Sciatic nerve (tissue), 2 donors: ENCODE data around the gene COPA. TPM values are rescaled to one million over a fixed set of nuclear protein-coding genes. Genes with fewer than 3 reads are reported as not detected.
A peak's percentile ranks its signal among the peaks of the same experiment; 100 is the strongest.
"Not testable (repeated sequence)": the region's sequence is repeated elsewhere in the genome, so short reads cannot be mapped to it uniquely, and the experiment has no call there.

Experiments used
- ATAC-seq: fragments of 200-7000 bp; cut with Tn5 transposase; one replicate; pipeline ENCODE4 v1.9.1; 2020; ENCODE audit warnings: mild to moderate bottlenecking, moderate library complexity
- DNase-seq: peaks from one replicate; pipeline ENCODE4 v3.0.0-alpha.2; 2020; ENCODE audit warnings: low spot score
- intact Hi-C: fragments of 100-400 bp; cut with DNase I; formaldehyde crosslinking; loops from one replicate; pipeline ENCODE4 v1.14.2; 2022
- total RNA-seq: library from RNA; stranded (reverse); fragmentation: NEBNext Ultra II Directional; extraction: Animal tissue kit (Norgen Biotek cat#: 25700); gene quantifications from one replicate; pipeline ENCODE4 v1.2.1, GENCODE V29; 2021
- donor health status: DM: no; HTN: no; CAD: no.
- donor health status: DM: no; HTN: no; CAD: no.

COPA gene
- total RNA-seq, 1 donor from 2014 or later: 147 TPM

DNA sequence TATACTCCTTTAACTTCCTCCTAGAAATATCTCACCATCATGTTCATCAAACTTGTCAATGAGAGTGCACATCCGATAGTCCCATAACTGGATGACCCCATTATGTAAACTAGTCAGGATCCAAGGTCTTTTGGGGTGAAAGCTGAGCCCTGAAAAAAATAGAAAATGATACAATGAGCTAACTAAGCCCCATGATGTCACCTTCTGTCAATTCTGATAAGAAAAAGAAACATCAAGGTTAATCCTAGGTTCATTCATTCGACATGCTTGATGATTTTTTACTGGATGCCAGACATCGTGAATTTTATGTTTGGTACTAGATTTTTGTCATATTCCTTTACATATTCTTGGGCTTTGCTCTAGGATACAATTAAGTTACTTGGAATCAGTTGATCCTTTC is 2.9 kb downstream of the COPA start:
- no peak for DNase-seq
- ATAC-seq: no peak
- intact Hi-C loops: no loop called here

DNA sequence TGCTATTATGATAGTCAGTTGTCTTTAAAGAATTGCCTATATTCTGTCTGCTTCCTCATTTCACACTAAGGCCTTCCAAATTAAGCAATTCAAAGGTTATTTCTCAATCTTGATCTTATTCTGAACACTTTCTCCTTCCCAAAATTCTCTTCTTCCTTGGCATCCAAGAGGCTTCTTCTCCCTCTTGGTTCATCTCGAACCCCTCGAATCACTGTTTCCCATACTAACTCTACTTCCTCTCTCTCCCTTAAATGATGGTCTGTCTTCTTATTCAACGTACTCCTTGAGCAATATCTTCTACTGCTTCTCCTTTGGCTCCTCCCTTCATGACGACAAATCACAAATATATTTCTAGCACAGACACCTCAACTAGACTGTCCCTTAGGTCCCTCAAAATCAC is 4.5 kb downstream of the COPA start:
- ATAC-seq: no peak
- intact Hi-C loops: no loop called here
- no peak for DNase-seq

GRCh38 chr1:160332516-160332915 is 10.5 kb downstream of the COPA start:
- intact Hi-C loops: no loop called here
- ATAC-seq (no peak), DNase-seq (no peak)

GRCh38 chr1:160330119-160330518 is 12.9 kb downstream of the COPA start:
- DNase-seq (no peak), ATAC-seq (no peak)
- intact Hi-C loops: no loop called here

DNA sequence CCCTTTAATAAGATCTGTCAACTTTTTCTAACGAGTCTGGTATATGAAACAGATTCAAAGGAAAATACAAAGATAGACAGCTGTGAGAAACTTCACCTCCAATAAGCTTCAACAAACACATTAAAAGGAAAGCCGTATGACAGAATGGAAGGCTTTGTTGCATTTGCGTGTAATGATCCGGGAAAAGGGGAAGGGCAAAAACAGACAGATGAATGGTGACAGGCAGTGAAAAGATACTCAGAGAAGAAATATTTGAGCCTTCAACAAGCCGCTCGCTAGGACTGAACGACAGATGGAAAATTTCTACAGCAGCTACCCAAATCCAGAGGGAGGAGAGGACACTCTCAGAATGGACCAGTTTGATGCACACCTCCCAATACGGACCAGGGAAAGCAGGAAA is 14.9 kb downstream of the COPA start:
- DNase-seq (no peak), ATAC-seq (no peak)
- intact Hi-C loops: no loop called here

DNA sequence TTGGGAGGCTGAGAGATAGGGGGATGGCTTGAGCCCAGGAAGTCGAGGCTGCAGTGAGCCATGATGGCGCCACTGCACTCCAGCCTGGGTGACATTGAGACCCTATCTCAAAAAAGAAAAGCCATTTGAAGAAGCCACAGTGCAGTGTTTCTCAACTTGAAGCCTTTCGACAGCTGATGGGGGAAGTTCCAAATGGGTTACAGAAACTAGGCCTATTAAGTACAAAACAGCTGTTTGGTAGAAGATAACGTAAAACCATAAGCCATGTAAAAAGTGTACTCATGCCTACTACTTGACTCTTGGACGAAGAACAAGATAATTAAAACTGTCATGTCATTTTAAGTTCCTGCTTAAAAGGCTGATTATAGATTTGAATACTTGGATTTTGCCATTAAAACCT is 16.6 kb downstream of the COPA start:
- intact Hi-C loops: no loop called here
- DNase-seq (no peak), ATAC-seq (no peak)

- intact Hi-C loops: no loop called here
- ATAC-seq: no peak
- DNase-seq: no peak
Measured at GRCh38 chr1:160325252-160325651, 17.8 kb downstream of the COPA start.

DNA sequence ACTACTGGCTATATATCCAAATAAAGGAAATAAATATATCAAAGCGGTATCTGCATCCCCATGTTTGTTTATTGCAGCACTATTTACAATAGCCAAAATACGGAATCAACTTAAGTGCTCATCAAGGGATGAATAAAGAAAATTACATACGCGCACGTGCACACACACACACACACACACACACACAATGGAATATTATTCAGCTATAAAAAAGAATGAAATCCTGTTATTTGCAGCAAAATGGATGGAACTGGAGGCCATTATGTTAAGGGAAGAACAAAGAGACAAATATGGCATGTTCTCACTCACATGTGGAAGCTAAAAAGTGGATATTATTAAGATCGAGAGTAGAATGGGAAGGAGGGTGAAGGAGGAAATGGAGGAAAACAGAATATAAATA is 20.2 kb downstream of the COPA start:
- intact Hi-C loops: no loop called here
- no peak for ATAC-seq
- no peak for DNase-seq

DNA sequence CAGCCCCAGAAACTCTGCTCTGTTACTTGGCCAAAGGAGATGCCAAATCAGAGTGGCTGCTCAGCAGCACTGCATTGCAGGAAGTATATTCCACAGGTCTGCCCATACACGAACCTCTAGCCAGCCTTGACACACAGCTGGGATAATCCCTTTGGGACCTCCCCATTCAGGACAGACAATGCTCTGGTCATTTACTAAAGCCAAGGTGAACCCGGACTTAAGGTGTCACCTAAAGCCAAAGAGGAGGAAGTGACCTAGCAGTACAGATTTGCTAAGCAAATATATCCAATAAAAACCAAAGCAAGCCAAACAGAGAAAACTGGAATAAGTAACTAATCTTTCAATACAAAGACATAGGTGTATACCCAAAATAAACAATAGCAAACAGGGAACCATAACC is 27.7 kb downstream of the COPA start:
- ATAC-seq (no peak), DNase-seq (no peak)
- intact Hi-C loops: no loop called here

DNA sequence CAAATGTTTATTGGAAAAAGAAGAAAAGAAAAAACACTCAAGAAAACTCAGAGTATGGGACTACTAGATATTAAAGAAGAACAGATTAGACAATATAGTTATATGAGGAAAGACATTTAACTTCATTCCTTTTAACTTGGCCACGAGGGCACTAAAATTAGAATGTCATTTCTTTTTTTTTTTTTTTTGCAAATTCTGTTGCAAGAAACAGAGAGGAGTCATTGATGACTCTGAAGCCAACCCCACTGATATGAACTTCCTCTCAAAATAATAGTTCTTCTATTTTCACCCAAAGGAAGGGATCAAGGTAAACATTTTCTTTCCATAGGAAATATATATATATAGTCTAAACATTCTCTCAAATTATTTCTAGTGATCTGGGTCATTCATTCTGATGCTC is 33.5 kb downstream of the COPA start:
- intact Hi-C loops: no loop called here
- ATAC-seq (no peak), DNase-seq (no peak)

DNA sequence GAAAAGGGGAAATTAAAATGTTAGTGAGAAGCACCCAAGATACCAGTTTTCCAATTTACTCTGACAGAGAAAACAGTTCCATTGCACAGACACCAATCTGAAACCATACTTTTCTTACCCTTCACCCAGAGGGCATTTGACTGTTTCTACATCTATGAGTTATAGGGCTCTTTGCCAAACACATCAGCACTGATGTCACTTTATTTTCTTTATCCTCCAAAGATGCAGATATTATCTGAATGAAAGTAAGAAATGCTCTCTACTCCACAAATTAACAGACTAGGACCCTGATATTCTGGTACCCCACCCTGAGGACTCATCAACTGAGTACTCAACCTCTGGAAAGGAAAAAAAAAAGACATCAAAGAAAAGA is 33.9 kb downstream of the COPA start:
- intact Hi-C loops: no loop called here
- no peak for ATAC-seq
- no peak for DNase-seq

- intact Hi-C loops: no loop called here
- no peak for ATAC-seq
- DNase-seq: no peak
Measured at GRCh38 chr1:160308451-160309184, 34.4 kb downstream of the COPA start.

DNA sequence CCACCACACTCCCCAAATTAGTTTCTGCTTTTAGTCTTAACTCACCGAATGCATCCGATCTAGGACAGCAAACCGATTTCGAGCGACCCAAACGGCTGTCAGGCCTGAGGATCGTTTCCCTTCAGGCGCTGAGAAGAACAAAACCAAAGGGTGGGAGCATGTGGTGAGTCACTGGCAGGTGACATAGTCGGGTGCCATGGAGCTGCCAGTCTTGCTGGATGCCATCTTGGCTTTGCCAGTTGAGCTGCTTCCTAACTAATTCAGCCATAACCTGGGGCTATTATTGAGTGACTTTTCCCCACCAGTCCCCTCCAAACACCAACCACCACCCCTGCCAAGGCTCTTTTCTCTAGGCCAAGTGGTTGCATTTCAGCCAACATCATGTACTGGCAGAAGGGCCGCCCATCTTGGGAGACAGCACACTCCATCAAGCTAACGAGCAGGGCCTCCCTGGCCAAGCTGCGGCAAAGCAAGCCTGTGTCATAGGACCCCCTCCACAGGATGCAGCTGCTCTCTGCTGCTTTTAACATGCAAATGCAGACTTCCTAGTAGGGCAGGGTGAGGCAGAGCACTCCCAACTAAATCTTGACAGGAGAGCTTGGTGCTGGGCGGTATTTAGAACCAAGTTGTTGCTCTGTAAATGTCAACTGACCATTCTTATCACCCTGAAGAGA is 35.8 kb downstream of the COPA start:
- no peak for ATAC-seq

GRCh38 chr1:160300173-160300572 is 42.9 kb downstream of the COPA start:
- ATAC-seq (no peak), DNase-seq (no peak)
- intact Hi-C loops: no loop called here

More for the DNA sequence above, 35.8 kb downstream of the COPA start:
- intact Hi-C loops: no loop called here
- no peak for DNase-seq

- intact Hi-C loops: no loop called here
- DNase-seq (no peak), ATAC-seq (no peak)
Measured at GRCh38 chr1:160296036-160296435, 47.0 kb downstream of the COPA start.

GRCh38 chr1:160293020-160293968 is 49.8 kb downstream of the COPA start:
- no peak for ATAC-seq
- intact Hi-C loops: no loop called here
- DNase-seq: no peak

- intact Hi-C loops: no loop called here
- ATAC-seq (peak; percentile 90), DNase-seq (peak; percentile 70)
Measured at GRCh38 chr1:160291248-160292220, 51.5 kb downstream of the COPA start.

- intact Hi-C loops, DNase-seq, ATAC-seq: not testable (repeated sequence)
Measured at GRCh38 chr1:160287769-160288168, 55.3 kb downstream of the COPA start.

DNA sequence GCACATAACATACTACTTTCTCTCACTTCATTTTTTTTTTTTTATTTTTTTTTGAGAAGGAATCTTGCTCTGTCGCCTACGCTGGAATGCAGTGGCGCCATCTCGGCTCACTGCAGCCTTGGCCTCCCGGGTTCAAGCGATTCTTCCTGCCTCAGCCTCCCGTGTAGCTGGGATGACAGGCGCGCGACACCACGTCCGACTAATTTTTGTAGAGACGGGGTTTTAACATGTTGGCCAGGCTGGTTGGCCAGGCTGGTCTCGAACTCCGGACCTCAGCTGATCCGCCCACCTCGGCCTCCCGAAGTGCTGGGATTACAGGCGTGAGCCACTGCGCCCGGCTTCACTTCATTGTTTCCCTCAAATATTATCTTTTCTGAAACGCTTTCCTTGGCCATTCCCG is 57.5 kb downstream of the COPA start:
- DNase-seq (no peak), ATAC-seq (no peak)
- intact Hi-C loops: no loop called here
